ENCODE results near the gene GRM5. TPM values are rescaled to one million over a fixed set of nuclear protein-coding genes. Genes with fewer than 3 reads are reported as not detected.
"Not testable (repeated sequence)": the region's sequence is repeated elsewhere in the genome, so short reads cannot be mapped to it uniquely, and the experiment has no call there.

GRM5 gene
- total RNA-seq: not detected

- peaks cover 48% of the 10 kb centered on the region for H3K27me3 Mint-ChIP-seq
- CTCF ChIA-PET; H3K9me3 Mint-ChIP-seq (ENCODE audit: low read depth); H3K4me3 Mint-ChIP-seq; DNase-seq; H3K27ac Mint-ChIP-seq; H3K4me1 Mint-ChIP-seq; ATAC-seq; H3K36me3 Mint-ChIP-seq: not testable (repeated sequence)
Observed at GRCh38 chr11:89065651-89066201, at the start of gene GRM5. TSS of gene GRM5 (minus strand) at chr11:89065982. CDS start at chr11:89047872, 18,110 bp downstream.

- H3K27me3 Mint-ChIP-seq; H3K27ac Mint-ChIP-seq; H3K9me3 Mint-ChIP-seq (ENCODE audit: low read depth); DNase-seq; H3K4me3 Mint-ChIP-seq; H3K36me3 Mint-ChIP-seq; H3K4me1 Mint-ChIP-seq; CTCF ChIA-PET: not testable (repeated sequence)
- ATAC-seq: peak; percentile 27
Observed at GRCh38 chr11:89097956-89098355, 32.2 kb upstream of the GRM5 start.

GRCh38 chr11:89093806-89094205, 28.0 kb upstream of the GRM5 start:
- H3K27ac Mint-ChIP-seq; CTCF ChIA-PET; ATAC-seq; H3K4me1 Mint-ChIP-seq; H3K4me3 Mint-ChIP-seq; H3K9me3 Mint-ChIP-seq (ENCODE audit: low read depth); H3K36me3 Mint-ChIP-seq; H3K27me3 Mint-ChIP-seq; DNase-seq: not testable (repeated sequence)

GRCh38 chr11:89084951-89085350, 19.2 kb upstream of the GRM5 start:
- H3K9me3 Mint-ChIP-seq (ENCODE audit: low read depth); DNase-seq; H3K4me1 Mint-ChIP-seq; H3K36me3 Mint-ChIP-seq; H3K27ac Mint-ChIP-seq; H3K27me3 Mint-ChIP-seq; ATAC-seq; H3K4me3 Mint-ChIP-seq; CTCF ChIA-PET: not testable (repeated sequence)

- H3K4me3 Mint-ChIP-seq; H3K36me3 Mint-ChIP-seq; ATAC-seq; H3K9me3 Mint-ChIP-seq (ENCODE audit: low read depth); H3K4me1 Mint-ChIP-seq; DNase-seq; H3K27me3 Mint-ChIP-seq; H3K27ac Mint-ChIP-seq; CTCF ChIA-PET: not testable (repeated sequence)
Observed at GRCh38 chr11:89070911-89071310, 5.1 kb upstream of the GRM5 start.

- Mint-ChIP-seq H3K4me1 (no peaks in the 10 kb centered on the region), H3K4me3 (no peak overlapping the region), H3K9me3 (ENCODE audit: low read depth) (no peaks in the 10 kb centered on the region), H3K27me3 (peaks cover 41% of the 10 kb centered on the region), H3K27ac (no peak overlapping the region), H3K36me3 (no peaks in the 10 kb centered on the region)
- ATAC-seq (no peak), DNase-seq (no peak)
- CTCF ChIA-PET: no interaction called here
Observed at GRCh38 chr11:89067264-89067663, 1.5 kb upstream of the GRM5 start.

- CTCF ChIA-PET: no interaction called here
- no peaks in the 10 kb centered on the region for H3K36me3 Mint-ChIP-seq
- ATAC-seq (no peak), DNase-seq (no peak)
- H3K4me3 Mint-ChIP-seq: no peak overlapping the region
- peaks cover 48% of the 10 kb centered on the region for H3K27me3 Mint-ChIP-seq
- H3K27ac Mint-ChIP-seq: no peak overlapping the region
- H3K9me3 Mint-ChIP-seq (ENCODE audit: low read depth): no peaks in the 10 kb centered on the region
- no peaks in the 10 kb centered on the region for H3K4me1 Mint-ChIP-seq
Observed at GRCh38 chr11:89065066-89065465, 716 bp downstream of the GRM5 start.

GRCh38 chr11:89063481-89063951, 2.3 kb downstream of the GRM5 start:
- H3K4me1 Mint-ChIP-seq; CTCF ChIA-PET; H3K36me3 Mint-ChIP-seq; ATAC-seq; H3K27ac Mint-ChIP-seq; H3K9me3 Mint-ChIP-seq (ENCODE audit: low read depth); DNase-seq; H3K4me3 Mint-ChIP-seq: not testable (repeated sequence)
- H3K27me3 Mint-ChIP-seq: peaks cover 50% of the 10 kb centered on the region

GRCh38 chr11:89062771-89063298, 2.9 kb downstream of the GRM5 start:
- H3K36me3 Mint-ChIP-seq; H3K4me1 Mint-ChIP-seq; CTCF ChIA-PET; H3K4me3 Mint-ChIP-seq; DNase-seq; H3K9me3 Mint-ChIP-seq (ENCODE audit: low read depth); ATAC-seq; H3K27ac Mint-ChIP-seq: not testable (repeated sequence)
- peaks cover 50% of the 10 kb centered on the region for H3K27me3 Mint-ChIP-seq

GRCh38 chr11:89061839-89062238, 3.9 kb downstream of the GRM5 start:
- ATAC-seq; CTCF ChIA-PET; DNase-seq; H3K4me3 Mint-ChIP-seq; H3K36me3 Mint-ChIP-seq; H3K9me3 Mint-ChIP-seq (ENCODE audit: low read depth); H3K27ac Mint-ChIP-seq; H3K4me1 Mint-ChIP-seq: not testable (repeated sequence)
- H3K27me3 Mint-ChIP-seq: peaks cover 46% of the 10 kb centered on the region

GRCh38 chr11:89057406-89057805, 8.4 kb downstream of the GRM5 start:
- H3K4me1 Mint-ChIP-seq; H3K4me3 Mint-ChIP-seq; H3K36me3 Mint-ChIP-seq; DNase-seq; H3K27ac Mint-ChIP-seq; CTCF ChIA-PET; H3K9me3 Mint-ChIP-seq (ENCODE audit: low read depth); ATAC-seq: not testable (repeated sequence)
- H3K27me3 Mint-ChIP-seq: peaks cover 11% of the 10 kb centered on the region

GRCh38 chr11:89052220-89052619, 13.6 kb downstream of the GRM5 start:
- Mint-ChIP-seq H3K4me3 (no peak overlapping the region), H3K9me3 (ENCODE audit: low read depth) (no peaks in the 10 kb centered on the region), H3K4me1 (no peaks in the 10 kb centered on the region), H3K27ac (no peak overlapping the region), H3K27me3 (no peaks in the 10 kb centered on the region), H3K36me3 (no peaks in the 10 kb centered on the region)
- ATAC-seq (no peak), DNase-seq (no peak)
- CTCF ChIA-PET: no interaction called here

- ATAC-seq; H3K27me3 Mint-ChIP-seq; CTCF ChIA-PET; H3K36me3 Mint-ChIP-seq; DNase-seq; H3K9me3 Mint-ChIP-seq (ENCODE audit: low read depth); H3K4me1 Mint-ChIP-seq; H3K27ac Mint-ChIP-seq; H3K4me3 Mint-ChIP-seq: not testable (repeated sequence)
Observed at GRCh38 chr11:89047159-89047558, 18.6 kb downstream of the GRM5 start.

GRCh38 chr11:89043861-89044588, 21.8 kb downstream of the GRM5 start:
- H3K9me3 Mint-ChIP-seq (ENCODE audit: low read depth); H3K4me1 Mint-ChIP-seq; H3K27ac Mint-ChIP-seq; CTCF ChIA-PET; ATAC-seq; DNase-seq; H3K36me3 Mint-ChIP-seq; H3K4me3 Mint-ChIP-seq; H3K27me3 Mint-ChIP-seq: not testable (repeated sequence)
